ENCODE results near the gene WDR38.

The WDR38 gene

GRCh38 chr9:124852829-124853531 lies at the start of gene WDR38:
WDR38 (plus strand) TSS chr9:124853460; CDS start chr9:124853532, 72 bp downstream.
- DNase-seq = peak; percentile 55 to 63

- no peak for DNase-seq
These were observed 49.3 kb upstream of the WDR38 start for GRCh38 chr9:124803911-124804310.

- DNase-seq = no peak
These were observed 48.1 kb upstream of the WDR38 start for GRCh38 chr9:124805186-124805585.

GRCh38 chr9:124808246-124808956 lies 44.9 kb upstream of the WDR38 start:
- no peak for DNase-seq

GRCh38 chr9:124809211-124809610 lies 44.0 kb upstream of the WDR38 start:
- no peak for DNase-seq

- DNase-seq = no peak
These were observed 43.3 kb upstream of the WDR38 start for GRCh38 chr9:124809741-124810500.

GRCh38 chr9:124810663-124811355 lies 42.5 kb upstream of the WDR38 start:
- no peak for DNase-seq

- no peak for DNase-seq
These were observed 40.8 kb upstream of the WDR38 start for GRCh38 chr9:124812441-124812876.

GRCh38 chr9:124813041-124813440 lies 40.2 kb upstream of the WDR38 start:
- no peak for DNase-seq

GRCh38 chr9:124813501-124814163 lies 39.6 kb upstream of the WDR38 start:
- DNase-seq = no peak

- DNase-seq = no peak
These were observed 39.1 kb upstream of the WDR38 start for GRCh38 chr9:124814164-124814535.

GRCh38 chr9:124815601-124816000 lies 37.7 kb upstream of the WDR38 start:
- no peak for DNase-seq

GRCh38 chr9:124818431-124819281 lies 34.6 kb upstream of the WDR38 start:
- DNase-seq = no peak

- no peak for DNase-seq
These were observed 32.3 kb upstream of the WDR38 start for GRCh38 chr9:124820698-124821623.

GRCh38 chr9:124828489-124829333 lies 24.5 kb upstream of the WDR38 start:
- DNase-seq = no peak

GRCh38 chr9:124829334-124829669 lies 24.0 kb upstream of the WDR38 start:
- no peak for DNase-seq

- no peak for DNase-seq
These were observed 22.7 kb upstream of the WDR38 start for GRCh38 chr9:124830593-124830992.

- no peak for DNase-seq
These were observed 21.5 kb upstream of the WDR38 start for GRCh38 chr9:124831642-124832364.

GRCh38 chr9:124834591-124834990 lies 18.7 kb upstream of the WDR38 start:
- no peak for DNase-seq

Measured in AML-193 (cell line).